ENCODE results near the gene SLC5A9.

GRCh38 chr1:48181669-48182367 lies 40.7 kb upstream of the SLC5A9 start:
- TF ChIP-seq CTCF (IDR thresholded peaks at IDR 0.05; ENCODE audit: poor library complexity) (no peak), EZH2 (IDR thresholded peaks at IDR 0.05; ENCODE audit: borderline replicate concordance) (no peak), EZH2phosphoT487 (IDR thresholded peaks at IDR 0.05; ENCODE audit: low read depth, severe bottlenecking, unreplicated experiment) (no peak)

Measured in hepatocyte (in vitro differentiated cells).